ENCODE data around the gene PRKCQ. TPM values are rescaled to one million over a fixed set of nuclear protein-coding genes. Genes with fewer than 3 reads are reported as not detected.

The PRKCQ gene
- total RNA-seq, 1 donor, result not detected

DNA sequence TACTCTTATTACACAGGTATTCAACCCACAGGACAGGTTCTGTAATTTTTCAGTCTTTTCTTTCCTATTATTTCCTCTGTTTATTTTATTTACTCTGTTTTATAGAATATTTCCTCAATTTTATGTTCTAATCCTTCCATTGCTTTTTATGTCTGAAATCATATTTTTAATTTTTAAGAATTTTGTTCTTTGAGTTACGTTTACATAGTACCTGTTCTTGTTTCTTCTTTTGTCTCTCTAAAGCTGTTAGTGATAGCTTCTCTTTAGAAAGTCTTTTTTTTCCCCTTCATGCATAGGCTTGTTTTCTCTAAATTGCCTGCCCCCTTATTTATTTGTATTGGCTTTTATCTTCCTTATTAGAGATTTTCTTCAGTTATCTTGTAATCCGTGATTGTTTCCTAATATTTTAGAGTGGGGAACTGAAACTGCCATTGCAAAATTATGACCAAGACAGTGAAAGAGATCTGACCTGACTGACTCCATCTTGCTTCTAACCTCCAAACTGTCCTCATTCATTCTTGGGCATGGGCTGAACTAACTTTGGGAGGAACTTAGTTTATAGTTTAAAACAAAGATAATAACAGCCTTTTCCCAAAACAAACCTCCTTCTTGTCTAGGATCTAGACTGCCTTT is 189.7 kb downstream of the PRKCQ start:
- no peak for DNase-seq (ENCODE audit: low read depth)
- TF ChIP-seq, protein P1, sequence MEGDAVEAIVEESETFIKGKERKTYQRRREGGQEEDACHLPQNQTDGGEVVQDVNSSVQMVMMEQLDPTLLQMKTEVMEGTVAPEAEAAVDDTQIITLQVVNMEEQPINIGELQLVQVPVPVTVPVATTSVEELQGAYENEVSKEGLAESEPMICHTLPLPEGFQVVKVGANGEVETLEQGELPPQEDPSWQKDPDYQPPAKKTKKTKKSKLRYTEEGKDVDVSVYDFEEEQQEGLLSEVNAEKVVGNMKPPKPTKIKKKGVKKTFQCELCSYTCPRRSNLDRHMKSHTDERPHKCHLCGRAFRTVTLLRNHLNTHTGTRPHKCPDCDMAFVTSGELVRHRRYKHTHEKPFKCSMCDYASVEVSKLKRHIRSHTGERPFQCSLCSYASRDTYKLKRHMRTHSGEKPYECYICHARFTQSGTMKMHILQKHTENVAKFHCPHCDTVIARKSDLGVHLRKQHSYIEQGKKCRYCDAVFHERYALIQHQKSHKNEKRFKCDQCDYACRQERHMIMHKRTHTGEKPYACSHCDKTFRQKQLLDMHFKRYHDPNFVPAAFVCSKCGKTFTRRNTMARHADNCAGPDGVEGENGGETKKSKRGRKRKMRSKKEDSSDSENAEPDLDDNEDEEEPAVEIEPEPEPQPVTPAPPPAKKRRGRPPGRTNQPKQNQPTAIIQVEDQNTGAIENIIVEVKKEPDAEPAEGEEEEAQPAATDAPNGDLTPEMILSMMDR (IDR thresholded peaks at IDR 0.05; ENCODE audit: insufficient read depth, low read length), result no peak
- H3K4me3 ChIP-seq (ENCODE audit: low read depth, low read length), result no peak overlapping the region

DNA sequence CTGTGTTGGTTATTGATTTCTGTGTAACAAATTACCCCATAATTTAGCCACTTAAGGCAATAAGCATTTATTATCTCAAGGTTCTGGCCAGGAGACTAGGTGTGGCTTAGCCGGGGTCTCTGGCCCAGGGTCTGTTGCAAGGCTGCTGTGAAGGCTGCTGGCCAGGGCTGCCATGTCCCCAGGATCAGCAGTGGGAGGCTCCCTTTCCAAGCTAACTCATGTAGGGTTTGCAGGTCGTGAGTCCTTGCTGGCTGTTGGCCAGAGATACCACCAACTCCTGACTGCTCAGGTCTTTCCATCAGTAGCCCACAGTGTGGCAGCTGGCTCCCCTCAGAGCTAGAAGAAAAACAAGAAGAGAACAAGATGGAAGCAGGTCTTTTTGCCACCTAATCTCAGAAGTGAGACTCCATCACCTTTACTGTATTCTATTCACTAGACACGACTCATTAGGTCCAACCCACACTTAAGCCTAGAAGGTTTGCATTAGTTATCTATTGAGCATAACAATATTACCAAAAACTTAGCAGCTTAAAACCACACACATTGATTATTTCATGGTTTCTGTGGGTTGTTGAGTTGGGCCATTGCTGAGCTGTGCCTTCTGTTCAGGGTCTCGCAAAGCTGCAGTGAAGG is 191.7 kb downstream of the PRKCQ start:
- DNase-seq (ENCODE audit: low read depth), result no peak
- H3K4me3 ChIP-seq (ENCODE audit: low read depth, low read length), result no peak overlapping the region
- TF ChIP-seq, protein P1 (IDR thresholded peaks at IDR 0.05; ENCODE audit: insufficient read depth, low read length), result no peak

DNA sequence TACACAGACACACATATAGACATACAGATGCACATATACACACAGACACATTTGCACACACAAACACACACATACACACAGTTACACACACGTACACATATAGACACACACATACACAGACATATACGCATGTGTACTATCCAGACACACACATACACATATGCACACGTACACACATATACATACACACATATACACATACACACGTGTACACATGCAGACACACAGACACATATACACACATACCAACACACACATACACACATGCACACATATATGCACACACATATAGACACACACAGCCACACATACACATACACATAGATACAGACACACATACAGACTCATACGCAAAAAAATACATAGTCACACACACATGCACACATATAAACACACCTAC is 193.1 kb downstream of the PRKCQ start:
- TF ChIP-seq, protein P1 (IDR thresholded peaks at IDR 0.05; ENCODE audit: insufficient read depth, low read length), result no peak
- DNase-seq (ENCODE audit: low read depth), result no peak
- H3K4me3 ChIP-seq (ENCODE audit: low read depth, low read length), result no peak overlapping the region

DNA sequence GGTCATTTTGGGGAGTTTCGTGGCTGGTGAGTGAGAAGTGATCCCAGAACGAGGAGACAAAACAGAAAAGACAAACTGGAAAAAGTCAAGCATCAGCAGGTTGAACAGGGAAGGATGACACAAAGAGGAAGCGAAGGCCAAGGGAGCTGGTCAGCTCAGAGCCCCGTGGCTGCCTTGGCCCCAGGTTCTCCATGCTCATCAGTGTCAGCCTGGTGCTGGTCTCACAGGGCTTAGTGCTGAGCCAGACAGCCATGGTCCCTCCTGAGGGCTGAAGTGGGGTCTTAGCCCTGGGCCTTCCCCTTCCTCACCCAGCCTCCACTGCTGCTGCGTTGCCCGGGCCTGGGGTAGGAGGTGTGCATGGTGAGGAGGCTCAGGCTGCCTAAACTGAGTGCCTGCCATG is 193.7 kb downstream of the PRKCQ start:
- TF ChIP-seq, protein P1 (IDR thresholded peaks at IDR 0.05; ENCODE audit: insufficient read depth, low read length), result no peak
- H3K4me3 ChIP-seq (ENCODE audit: low read depth, low read length), result no peak overlapping the region
- DNase-seq (ENCODE audit: low read depth), result no peak

DNA sequence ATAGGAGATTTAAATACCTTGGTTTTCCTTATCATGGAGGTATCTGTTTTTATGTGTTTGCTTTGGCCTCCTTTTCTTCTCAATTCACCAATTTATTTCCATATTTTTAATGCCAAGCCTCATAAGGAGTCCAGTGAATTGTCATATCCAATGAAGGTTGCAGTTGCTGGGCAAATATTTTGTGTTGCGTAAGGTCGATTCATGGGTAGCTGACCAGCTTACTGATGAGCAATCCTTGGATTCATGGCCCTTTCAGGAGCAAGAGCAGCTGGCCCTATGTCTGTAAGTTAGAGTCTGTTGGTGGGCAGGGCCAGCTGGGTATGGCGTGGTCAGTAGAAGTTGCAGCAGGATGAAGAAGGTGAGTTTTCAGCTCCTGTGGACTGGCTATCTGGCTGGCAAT is 194.4 kb downstream of the PRKCQ start:
- TF ChIP-seq, protein P1 (IDR thresholded peaks at IDR 0.05; ENCODE audit: insufficient read depth, low read length), result no peak
- peak; percentile 51 for DNase-seq (ENCODE audit: low read depth)
- H3K4me3 ChIP-seq (ENCODE audit: low read depth, low read length), result no peak overlapping the region

DNA sequence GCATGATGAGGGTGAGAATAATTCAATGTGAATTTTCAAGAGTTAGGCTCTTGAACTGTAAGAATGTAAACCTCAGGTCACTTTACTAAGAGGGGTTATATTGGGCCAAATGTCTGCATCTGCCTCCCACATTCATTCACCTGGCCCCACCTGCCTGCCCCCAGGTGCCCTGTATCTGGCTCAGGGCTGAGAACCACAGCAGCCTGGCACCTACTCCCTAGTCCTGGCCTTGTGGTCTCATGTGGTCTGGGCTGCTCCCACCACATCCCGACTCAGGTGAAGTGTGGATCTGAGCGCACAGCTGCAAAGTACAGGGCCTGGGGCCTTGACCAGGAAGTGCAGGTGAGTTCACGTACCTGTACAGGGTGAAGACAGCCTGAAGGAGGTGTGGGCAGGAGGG is 195.2 kb downstream of the PRKCQ start:
- TF ChIP-seq, protein P1 (IDR thresholded peaks at IDR 0.05; ENCODE audit: insufficient read depth, low read length), result no peak
- DNase-seq (ENCODE audit: low read depth), result no peak
- no peak overlapping the region for H3K4me3 ChIP-seq (ENCODE audit: low read depth, low read length)

Data from fibroblast of the aortic adventitia (primary cell).